ENCODE results near the gene STARD13. TPM values are rescaled to one million over a fixed set of nuclear protein-coding genes. Genes with fewer than 3 reads are reported as not detected.

The STARD13 gene
- total RNA-seq, 2 donors from 2014 or later, result 27.4 to 31.1 TPM

DNA sequence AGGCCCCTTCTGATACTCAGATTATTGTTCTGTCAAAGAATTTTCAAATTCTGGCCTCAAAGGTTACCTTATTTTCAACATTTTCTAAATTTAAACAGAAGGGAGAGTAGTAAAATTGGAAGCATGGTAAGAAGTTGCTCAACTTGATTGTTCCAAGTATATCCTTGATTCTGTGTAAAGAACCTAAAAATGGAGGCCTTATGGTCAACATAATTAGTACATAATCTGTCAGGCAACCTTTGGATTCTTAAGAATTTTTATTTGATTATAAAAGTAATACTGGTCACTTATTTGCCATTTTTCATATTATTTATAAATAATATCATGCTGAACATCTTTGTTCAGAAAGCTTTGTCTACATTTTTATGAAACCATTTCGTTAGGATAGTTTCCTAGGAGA is 83.9 kb downstream of the STARD13 start:
- H3K27ac ChIP-seq, result no peak overlapping the region
- intact Hi-C loops (cut with DNase I), result loop anchor here (5.0 to 10.0 kb wide), 2 partner anchors 84 to 187 kb away; partner anchors contain the start of gene KL
- no peaks in the 10 kb centered on the region for H3K4me1 ChIP-seq (replicated peaks)
- TF ChIP-seq POLR2AphosphoS5 (IDR thresholded peaks at IDR 0.05) (no peak), POLR2A (IDR thresholded peaks at IDR 0.05) (no peak)
- TF ChIP-seq, protein P1, sequence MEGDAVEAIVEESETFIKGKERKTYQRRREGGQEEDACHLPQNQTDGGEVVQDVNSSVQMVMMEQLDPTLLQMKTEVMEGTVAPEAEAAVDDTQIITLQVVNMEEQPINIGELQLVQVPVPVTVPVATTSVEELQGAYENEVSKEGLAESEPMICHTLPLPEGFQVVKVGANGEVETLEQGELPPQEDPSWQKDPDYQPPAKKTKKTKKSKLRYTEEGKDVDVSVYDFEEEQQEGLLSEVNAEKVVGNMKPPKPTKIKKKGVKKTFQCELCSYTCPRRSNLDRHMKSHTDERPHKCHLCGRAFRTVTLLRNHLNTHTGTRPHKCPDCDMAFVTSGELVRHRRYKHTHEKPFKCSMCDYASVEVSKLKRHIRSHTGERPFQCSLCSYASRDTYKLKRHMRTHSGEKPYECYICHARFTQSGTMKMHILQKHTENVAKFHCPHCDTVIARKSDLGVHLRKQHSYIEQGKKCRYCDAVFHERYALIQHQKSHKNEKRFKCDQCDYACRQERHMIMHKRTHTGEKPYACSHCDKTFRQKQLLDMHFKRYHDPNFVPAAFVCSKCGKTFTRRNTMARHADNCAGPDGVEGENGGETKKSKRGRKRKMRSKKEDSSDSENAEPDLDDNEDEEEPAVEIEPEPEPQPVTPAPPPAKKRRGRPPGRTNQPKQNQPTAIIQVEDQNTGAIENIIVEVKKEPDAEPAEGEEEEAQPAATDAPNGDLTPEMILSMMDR (IDR thresholded peaks at IDR 0.05), result no peak
- H3K4me3 ChIP-seq, result no peak overlapping the region
- no peaks in the 10 kb centered on the region for H3K36me3 ChIP-seq
- H3K9me3 ChIP-seq, result no peaks in the 10 kb centered on the region
- 63% methylated on average over 1 of the region's 1 CpG for WGBS
- no peaks in the 10 kb centered on the region for H3K27me3 ChIP-seq (replicated peaks; ENCODE audit: insufficient read depth)
- no peak for DNase-seq (ENCODE audit: low spot score)

DNA sequence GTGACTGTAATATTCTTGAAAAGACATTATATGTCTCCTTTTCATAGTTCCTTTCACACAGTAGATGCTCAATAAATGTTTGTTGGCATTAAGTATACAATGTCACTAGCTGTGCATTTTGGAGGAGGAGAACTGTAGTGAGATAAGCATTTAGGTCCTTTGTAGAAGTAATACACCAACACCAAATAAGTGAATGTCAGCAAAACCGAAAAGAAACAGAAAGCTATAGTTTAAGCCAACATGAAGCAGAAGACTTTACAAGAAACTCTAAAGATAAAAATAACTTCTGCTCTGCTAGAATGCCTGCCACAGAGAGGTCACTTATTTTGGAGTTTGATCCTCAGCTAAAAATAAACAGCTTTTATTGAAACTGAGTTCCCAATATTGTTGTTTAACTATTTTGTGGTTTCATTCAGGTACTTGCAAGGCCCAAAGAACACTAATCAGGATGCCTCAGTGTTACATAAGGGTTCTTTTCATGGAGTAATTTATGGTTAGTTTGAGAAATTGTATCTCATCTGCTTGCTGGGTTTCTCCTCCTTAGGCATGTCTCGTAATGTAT is 86.2 kb downstream of the STARD13 start:
- no peak for TF ChIP-seq POLR2A (IDR thresholded peaks at IDR 0.05)
- TF ChIP-seq POLR2AphosphoS5 (IDR thresholded peaks at IDR 0.05), result no peak
- TF ChIP-seq, protein P1 (IDR thresholded peaks at IDR 0.05), result no peak
- 68% methylated on average over 2 of the region's 2 CpGs for WGBS
- H3K27ac ChIP-seq, result peak overlapping the region in 1 of 2 donors; percentile 33
- no peaks in the 10 kb centered on the region for H3K27me3 ChIP-seq (replicated peaks; ENCODE audit: insufficient read depth)
- intact Hi-C loops (cut with DNase I), result no loop called here
- no peaks in the 10 kb centered on the region for H3K36me3 ChIP-seq
- no peaks in the 10 kb centered on the region for H3K9me3 ChIP-seq
- H3K4me1 ChIP-seq (replicated peaks), result peaks cover 5% of the 10 kb centered on the region
- no peak for DNase-seq (ENCODE audit: low spot score)
- H3K4me3 ChIP-seq, result no peak overlapping the region

DNA sequence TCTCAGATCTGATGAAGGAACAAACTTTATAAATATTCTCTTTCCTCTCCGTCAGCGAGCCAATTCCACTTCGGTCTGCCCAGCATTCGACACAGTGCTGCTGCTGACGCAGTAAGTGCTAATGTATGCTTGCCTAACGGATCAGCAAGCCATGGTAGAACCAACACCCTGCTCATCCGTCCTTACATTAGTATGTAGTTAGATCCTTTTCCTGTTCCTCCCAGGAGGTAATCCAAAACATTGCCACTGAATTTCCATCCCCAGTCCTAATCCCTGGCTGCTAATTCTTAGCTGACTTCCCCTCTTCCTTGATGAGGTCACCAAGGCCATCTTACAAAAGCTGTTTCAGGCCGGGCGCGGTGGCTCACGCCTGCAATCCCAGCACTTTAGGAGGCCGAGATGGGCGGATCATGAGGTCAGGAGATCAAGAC is 88.0 kb downstream of the STARD13 start:
- 70% methylated on average over 13 of the region's 13 CpGs for WGBS
- Histone ChIP-seq H3K4me3 (no peak overlapping the region), H3K36me3 (no peaks in the 10 kb centered on the region), H3K9me3 (no peaks in the 10 kb centered on the region), H3K27me3 (replicated peaks; ENCODE audit: insufficient read depth) (no peaks in the 10 kb centered on the region), H3K27ac (peak overlapping the region in 1 of 2 donors; percentile 46), H3K4me1 (replicated peaks) (peaks cover 5% of the 10 kb centered on the region)
- TF ChIP-seq POLR2A (IDR thresholded peaks at IDR 0.05), result no peak
- TF ChIP-seq POLR2AphosphoS5 (IDR thresholded peaks at IDR 0.05), result no peak
- TF ChIP-seq, protein P1 (IDR thresholded peaks at IDR 0.05), result no peak
- no peak for DNase-seq (ENCODE audit: low spot score)
- intact Hi-C loops (cut with DNase I), result no loop called here

DNA sequence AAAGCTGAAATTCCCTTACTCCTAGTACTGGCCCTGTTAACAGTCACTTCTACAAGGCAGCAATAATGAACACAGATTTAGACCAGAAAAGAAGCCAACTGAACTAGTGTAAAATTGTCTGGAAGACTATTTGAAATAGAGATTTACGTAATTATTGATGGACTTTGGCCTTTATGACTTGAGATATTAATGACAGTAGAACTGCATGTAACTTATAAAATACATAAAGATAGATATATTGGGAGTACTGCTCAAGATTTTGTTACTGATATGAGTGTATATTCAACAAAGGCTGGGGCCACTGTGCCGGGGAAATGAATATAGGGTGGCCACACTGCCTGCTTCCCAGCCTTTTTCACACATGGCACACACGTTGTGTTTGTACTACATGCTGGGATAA is 88.8 kb downstream of the STARD13 start:
- DNase-seq (ENCODE audit: low spot score), result no peak
- intact Hi-C loops (cut with DNase I), result no loop called here
- Histone ChIP-seq H3K4me1 (replicated peaks) (peaks cover 5% of the 10 kb centered on the region), H3K27me3 (replicated peaks; ENCODE audit: insufficient read depth) (no peaks in the 10 kb centered on the region), H3K27ac (peak overlapping the region in 1 of 2 donors; percentile 46), H3K9me3 (no peaks in the 10 kb centered on the region), H3K4me3 (no peak overlapping the region), H3K36me3 (no peaks in the 10 kb centered on the region)
- TF ChIP-seq POLR2A (IDR thresholded peaks at IDR 0.05), result no peak
- TF ChIP-seq POLR2AphosphoS5 (IDR thresholded peaks at IDR 0.05), result no peak
- TF ChIP-seq, protein P1 (IDR thresholded peaks at IDR 0.05), result no peak
- 56% methylated on average over 3 of the region's 3 CpGs for WGBS
